Measurements from ENCODE around the gene CYB5R3.

- no peak for TF ChIP-seq MYC (IDR thresholded peaks at IDR 0.05; ENCODE audit: low read depth, low read length)
- TF ChIP-seq CTCF (IDR thresholded peaks at IDR 0.05; ENCODE audit: extremely low read depth in 1 of 2, insufficient read depth in 1 of 2, low read depth in 1 of 2, low read length in 2 of 2): no peak
- no peak for TF ChIP-seq POLR2A (IDR thresholded peaks at IDR 0.05; ENCODE audit: low read depth, low read length)
- no peak for TF ChIP-seq EZH2 (IDR thresholded peaks at IDR 0.05; ENCODE audit: borderline replicate concordance, low read depth, low read length, severe bottlenecking)
- no peak for TF ChIP-seq POLR2AphosphoS5 (IDR thresholded peaks at IDR 0.05; ENCODE audit: insufficient read depth, low read depth, low read length)
- no peak for TF ChIP-seq FOS (IDR thresholded peaks at IDR 0.05; ENCODE audit: borderline replicate concordance, insufficient read depth, low read length)
Measured at GRCh38 chr22:42596336-42596735, 52.9 kb downstream of the CYB5R3 start.

All from endothelial cell of umbilical vein (primary cell).